Subcutaneous adipose tissue (tissue), 4 donors: ENCODE results near the gene CCR6. TPM values are rescaled to one million over a fixed set of nuclear protein-coding genes. Genes with fewer than 3 reads are reported as not detected.

Experiments used
- total RNA-seq, 4 donors: library from RNA; depleted of rRNA; stranded (reverse); fragments of >200 nt; gene quantifications; one replicate each; pipeline ENCODE4 v1.1.0, GENCODE V29; 2016
- TF ChIP-seq, protein P1 (sequence below): fragments of 450-650 bp; IDR thresholded peaks from one replicate; pipeline ENCODE4 v1.5.1; 2016; ENCODE audit warnings: low read depth, mild to moderate bottlenecking, control low read depth, antibody characterized with exemption, moderate library complexity

Gene CCR6
- total RNA-seq, 4 donors from 2014 or later, result 0.22 TPM; not detected in 3

DNA sequence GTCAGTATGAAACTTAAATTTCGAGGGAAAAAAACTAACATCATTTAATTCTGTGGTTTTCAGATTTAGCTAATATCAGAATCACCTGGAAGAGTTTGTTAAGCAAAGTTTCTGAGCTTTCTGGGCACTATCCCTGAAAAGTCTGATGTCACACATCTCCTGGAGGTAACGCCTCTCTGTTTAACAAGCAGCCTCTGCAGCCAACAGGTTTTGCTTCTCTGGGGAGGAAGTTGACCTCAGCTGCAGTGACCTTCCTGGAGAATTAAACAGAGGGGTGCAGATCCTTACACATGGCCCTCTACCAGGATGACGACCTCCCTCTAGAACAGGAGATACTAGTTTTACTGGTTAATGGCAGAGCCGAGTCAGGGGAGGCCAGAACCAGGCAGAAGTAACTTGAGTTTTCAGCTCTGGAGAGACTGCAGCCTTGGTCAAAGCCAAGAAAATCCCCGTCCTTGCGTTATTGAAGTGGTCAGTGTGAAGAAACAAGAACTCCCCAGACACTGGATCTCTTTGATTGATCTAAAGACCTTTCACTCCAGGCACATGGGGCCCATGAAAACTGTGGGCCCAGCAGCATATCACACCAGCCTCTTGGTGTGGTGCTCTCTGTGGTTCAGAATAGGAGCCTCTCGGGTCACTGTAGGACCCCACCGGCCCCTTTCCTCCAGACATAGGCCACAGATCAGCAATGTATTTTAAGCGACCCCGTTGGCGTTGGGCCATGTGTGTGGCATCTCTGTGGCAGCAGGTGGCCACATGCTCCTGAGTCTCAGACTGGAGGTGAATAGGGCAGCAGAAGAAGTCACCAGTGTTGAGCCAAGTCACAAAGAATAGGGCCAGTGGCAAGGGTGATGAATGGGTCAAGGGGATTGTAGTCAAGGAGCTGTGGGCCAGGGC is 33.4 kb upstream of the CCR6 start:
- TF ChIP-seq, protein P1, sequence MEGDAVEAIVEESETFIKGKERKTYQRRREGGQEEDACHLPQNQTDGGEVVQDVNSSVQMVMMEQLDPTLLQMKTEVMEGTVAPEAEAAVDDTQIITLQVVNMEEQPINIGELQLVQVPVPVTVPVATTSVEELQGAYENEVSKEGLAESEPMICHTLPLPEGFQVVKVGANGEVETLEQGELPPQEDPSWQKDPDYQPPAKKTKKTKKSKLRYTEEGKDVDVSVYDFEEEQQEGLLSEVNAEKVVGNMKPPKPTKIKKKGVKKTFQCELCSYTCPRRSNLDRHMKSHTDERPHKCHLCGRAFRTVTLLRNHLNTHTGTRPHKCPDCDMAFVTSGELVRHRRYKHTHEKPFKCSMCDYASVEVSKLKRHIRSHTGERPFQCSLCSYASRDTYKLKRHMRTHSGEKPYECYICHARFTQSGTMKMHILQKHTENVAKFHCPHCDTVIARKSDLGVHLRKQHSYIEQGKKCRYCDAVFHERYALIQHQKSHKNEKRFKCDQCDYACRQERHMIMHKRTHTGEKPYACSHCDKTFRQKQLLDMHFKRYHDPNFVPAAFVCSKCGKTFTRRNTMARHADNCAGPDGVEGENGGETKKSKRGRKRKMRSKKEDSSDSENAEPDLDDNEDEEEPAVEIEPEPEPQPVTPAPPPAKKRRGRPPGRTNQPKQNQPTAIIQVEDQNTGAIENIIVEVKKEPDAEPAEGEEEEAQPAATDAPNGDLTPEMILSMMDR, result no peak

DNA sequence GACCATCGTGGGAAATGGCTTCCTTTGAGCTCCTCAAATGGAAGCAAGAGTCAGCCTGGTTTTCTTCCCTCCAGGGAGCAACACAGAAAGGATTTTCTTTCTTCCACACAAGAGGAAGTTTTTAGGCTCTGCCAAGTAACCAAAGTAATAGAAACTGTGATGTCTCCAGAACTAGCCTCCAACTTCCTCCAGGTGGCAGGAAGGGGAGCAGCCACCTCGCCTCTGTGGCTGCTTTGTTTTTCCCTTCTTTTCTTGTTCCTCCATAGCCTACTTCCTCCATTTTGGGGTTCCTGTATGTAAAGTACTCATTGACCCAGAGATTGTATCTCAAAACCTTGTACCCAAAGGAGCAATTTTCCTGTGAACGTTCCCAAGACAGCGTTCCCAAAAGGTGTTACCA is 32.7 kb upstream of the CCR6 start:
- TF ChIP-seq, protein P1, result no peak

DNA sequence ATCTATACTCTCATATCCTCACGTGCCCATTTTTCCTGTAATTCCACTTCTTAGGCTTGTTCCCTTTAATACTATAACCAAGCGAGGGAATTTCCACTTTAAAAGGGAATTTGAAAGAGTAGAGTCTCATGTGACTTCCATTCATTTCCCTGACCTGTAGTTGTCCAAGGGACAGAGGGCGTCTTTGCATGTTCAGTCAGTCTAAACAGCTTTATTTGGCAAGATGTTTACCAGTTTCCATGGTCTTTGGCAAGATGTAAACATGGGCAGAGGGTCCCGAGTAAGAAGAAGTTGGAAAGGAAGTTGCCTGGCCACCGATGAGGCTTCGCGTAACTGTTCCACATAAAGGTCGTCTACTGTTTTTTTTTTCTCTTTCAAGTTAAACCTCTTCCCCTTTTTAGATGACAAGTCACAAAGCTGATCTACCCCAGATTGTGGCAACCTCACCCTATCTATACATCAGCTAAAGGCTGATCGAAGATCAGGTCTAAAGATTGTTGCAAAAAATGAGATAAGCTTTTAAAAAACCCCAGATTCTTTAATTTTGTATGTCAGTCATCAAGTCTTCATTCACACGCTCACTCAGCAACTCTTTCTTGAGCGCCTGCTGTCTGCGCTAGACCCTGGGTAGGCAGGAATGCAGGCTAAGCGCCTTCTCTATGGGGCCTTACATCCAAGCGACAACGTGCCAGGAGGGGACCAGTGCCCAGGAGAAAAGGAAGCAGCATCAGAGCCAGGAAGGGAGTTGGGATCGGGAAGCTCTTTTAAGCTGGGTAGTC is 31.7 kb upstream of the CCR6 start:
- TF ChIP-seq, protein P1, result no peak

DNA sequence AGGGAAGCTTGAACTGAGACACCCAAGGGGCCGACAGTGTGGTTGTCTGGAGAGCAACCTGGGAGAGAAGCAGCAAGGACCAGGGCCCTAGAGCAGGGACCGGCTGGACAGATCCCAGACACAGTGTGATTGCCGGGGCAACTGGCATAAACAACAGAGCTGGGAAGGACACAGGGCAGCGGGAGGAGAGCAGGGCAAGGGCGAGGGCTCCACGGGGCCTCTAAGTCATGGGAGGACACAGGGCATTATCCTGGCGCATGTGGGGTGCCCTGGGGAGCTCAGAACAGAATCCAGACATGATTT is 31.1 kb upstream of the CCR6 start:
- TF ChIP-seq, protein P1, result no peak

DNA sequence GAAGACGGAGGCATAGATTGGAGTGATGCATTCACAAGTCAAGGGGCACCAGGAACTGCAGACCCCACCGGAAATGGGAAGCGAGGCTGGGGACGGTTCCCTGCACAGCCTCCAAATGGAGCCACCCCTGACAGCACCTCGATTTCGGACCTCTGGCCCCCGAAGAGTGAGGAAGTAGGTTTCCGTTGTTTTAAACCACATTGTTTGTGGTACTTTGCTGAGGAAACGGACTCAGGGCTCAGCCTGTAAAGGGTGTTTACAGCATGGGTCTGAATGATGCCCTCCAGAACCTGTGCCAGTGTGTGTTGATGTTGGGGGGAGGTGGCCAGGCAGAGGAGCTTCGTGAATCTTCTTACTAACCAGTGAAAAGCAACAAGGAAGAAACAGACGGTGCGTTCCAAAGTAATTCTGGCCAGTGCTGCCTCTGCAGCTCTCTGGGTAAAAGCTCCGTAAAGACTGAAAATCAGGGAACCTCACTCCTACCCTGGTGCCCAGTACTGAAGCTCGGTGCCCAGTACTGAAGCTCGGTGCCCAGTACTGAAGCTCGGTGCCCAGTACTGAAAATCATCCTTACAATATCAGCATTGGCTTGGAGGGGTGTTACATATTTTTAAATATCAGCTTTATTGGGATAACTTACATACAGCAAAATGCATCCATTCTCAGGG is 30.1 kb upstream of the CCR6 start:
- TF ChIP-seq, protein P1, result no peak

DNA sequence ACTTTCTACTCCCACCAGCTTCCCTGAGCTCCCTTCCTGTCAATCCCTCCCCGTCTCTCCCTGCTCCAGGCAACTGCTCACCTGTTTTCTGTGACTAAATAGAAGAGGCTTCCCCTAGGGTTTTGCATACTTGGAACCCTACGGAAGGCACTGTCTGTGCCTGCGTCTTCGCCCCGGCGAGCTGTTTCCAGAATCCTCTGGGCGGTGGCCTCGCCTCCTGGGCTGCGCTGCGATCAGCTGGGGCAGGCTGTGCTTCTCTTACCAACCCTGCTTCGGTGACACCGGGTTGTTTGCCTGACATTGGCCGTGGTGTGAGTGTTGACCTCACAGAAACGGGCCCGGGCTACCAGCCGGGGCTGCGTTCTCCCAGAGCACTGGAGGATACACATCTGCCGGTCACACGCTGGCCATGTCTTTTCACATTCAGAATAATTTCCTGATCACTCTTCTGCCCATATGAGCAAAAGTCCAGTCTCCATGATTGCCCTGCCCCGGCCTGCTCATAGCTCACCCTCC is 29.4 kb upstream of the CCR6 start:
- TF ChIP-seq, protein P1, result no peak
